Measurements from ENCODE around the gene CACNA1C.

DNA sequence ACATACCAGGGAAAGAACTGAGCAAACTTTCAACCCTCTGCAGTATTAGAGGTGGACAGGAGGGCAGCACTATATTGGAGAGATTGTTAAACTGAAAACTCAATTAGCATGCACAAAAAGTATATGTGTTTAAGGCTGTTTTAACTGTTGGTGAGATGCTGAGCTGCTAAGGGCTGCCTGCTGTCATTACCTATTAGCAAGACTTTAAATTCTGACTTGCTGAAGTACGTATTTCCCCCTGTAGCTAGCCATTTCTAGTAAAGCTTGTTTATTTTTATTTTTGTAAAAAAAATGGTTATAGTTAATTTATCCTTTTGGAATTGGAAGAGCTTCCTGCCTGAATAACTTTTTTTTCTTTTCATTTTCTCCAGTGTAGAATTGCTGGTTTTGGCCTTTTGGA is 92.2 kb downstream of the CACNA1C start:
- TF ChIP-seq, protein P1, sequence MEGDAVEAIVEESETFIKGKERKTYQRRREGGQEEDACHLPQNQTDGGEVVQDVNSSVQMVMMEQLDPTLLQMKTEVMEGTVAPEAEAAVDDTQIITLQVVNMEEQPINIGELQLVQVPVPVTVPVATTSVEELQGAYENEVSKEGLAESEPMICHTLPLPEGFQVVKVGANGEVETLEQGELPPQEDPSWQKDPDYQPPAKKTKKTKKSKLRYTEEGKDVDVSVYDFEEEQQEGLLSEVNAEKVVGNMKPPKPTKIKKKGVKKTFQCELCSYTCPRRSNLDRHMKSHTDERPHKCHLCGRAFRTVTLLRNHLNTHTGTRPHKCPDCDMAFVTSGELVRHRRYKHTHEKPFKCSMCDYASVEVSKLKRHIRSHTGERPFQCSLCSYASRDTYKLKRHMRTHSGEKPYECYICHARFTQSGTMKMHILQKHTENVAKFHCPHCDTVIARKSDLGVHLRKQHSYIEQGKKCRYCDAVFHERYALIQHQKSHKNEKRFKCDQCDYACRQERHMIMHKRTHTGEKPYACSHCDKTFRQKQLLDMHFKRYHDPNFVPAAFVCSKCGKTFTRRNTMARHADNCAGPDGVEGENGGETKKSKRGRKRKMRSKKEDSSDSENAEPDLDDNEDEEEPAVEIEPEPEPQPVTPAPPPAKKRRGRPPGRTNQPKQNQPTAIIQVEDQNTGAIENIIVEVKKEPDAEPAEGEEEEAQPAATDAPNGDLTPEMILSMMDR (IDR thresholded peaks at IDR 0.05) = no peak
- TF ChIP-seq POLR2A (IDR thresholded peaks at IDR 0.05) (no peak), EP300 (IDR thresholded peaks at IDR 0.05) (no peak), POLR2AphosphoS5 (IDR thresholded peaks at IDR 0.05) (no peak)

Data from upper lobe of left lung (tissue), 4 donors.